NCI-H510A treated with DMSO at 0.1 percent for 48 hours (cell line): ENCODE data around the gene ALG6.
A peak's percentile ranks its signal among the peaks of the same experiment; 100 is the strongest.
"Not testable (repeated sequence)": the region's sequence is repeated elsewhere in the genome, so short reads cannot be mapped to it uniquely, and the experiment has no call there.

Source experiments
- DNase-seq: peaks from one replicate; lab custom pipeline; 2025; lab: John Stamatoyannopoulos, UW

The ALG6 gene

GRCh38 chr1:63328781-63329180 lies 38.6 kb upstream of the ALG6 start:
- DNase-seq = no peak

- no peak for DNase-seq
Measured at GRCh38 chr1:63329621-63330330, 37.7 kb upstream of the ALG6 start.

DNA sequence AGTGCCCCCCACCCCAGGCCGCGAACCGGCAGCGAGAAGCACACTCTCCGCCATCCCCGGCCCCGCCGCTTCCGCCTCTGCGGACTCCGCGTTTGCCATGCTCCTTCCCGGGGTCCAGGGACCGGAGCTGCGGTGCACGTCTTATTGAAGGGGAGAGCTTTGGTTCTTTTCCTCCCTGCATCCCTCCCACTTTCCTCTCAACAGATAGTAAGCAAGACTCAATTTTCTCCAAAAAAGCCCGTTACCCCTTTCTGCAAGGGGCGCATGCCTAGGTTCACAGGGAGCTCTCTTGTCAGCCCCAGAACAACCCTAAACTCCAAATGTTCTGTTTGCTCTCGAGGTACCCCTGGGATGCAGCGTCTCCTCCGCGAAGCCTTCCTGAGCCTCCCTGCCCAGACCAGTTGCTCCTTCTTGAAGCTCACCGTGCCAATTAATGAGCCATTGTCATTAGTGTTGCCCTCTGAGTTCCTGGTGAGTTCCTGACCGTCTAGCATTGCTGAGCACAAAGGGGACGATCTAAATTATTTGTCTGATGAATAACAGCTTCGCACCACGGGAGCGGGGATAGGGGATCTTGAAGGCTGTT lies 37.0 kb upstream of the ALG6 start:
- no peak for DNase-seq

DNA sequence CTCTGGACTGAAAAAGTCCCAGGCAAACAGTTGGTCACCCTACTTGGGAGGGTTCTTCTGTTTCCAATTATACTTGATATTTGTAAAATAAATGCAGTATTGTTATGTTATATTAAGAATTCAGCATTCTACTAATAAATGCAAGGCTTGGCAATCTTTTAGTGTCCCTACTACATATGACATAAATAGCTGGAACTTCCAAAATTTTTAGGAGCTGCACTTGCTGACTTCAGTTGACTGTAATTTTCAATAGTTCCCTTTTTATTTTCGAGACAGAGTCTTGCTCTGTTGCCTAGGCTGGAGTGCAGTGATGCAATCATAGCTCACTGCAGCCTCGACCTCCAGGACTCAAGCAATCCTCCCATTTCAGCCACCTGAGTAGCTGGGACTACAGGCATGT lies 25.0 kb upstream of the ALG6 start:
- DNase-seq = no peak

DNA sequence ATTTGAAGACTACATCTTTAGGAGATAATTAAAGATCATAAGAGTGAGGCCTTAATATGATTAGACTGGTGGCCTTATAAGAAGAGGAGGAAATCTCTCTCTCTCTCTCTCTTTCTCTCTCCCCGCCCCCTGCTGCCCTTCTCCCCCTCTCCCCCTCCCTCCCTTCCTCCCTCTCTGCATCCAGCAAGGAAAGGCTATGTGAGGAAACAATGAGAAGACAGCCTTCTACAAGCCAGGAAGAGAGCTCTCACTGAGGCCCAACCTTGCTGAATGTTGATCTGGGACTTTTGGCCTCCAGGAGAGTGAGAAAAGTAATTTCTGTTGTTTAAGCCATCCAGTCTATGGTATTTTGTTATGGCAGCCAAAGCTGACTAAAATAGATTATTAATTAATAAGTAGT lies 23.5 kb upstream of the ALG6 start:
- DNase-seq = no peak

DNA sequence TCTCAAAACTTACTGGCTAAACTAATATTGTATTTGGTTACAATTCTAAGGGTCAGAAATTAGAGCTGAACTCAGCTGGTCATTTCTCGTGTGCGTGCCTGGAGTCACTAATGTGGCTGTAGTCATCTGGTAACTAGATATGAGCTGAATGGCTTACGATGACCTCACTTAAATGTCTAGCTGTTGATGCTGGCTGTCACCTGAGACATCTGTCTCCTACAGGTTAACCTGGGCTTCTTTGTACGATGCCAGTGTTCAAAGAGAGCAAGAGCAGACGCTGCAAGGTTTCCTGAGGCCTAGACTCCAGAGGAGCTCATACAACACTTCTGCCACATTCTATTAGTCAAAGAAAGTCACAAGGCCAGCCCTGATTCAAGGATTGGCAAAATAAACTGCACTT lies 17.1 kb upstream of the ALG6 start:
- peak; percentile 71 for DNase-seq

DNA sequence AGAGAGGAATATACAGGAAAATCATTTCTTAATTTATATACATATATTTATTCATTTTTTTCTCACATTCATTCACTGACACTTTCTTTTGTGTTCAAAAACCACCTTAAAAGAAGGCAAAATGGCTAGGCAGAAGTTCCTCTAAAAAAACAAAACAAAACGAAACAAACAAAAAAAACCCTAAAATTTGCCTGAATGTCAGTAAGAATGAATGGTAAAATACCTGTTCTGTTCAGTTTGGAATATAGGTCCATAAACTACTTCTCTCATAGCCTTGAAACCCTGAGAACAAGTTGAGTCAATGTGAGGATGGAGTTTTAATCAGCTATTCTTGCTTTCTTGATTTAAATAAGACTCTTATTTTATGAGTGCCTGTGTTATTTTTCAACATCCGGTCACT lies 14.7 kb upstream of the ALG6 start:
- DNase-seq = no peak

DNA sequence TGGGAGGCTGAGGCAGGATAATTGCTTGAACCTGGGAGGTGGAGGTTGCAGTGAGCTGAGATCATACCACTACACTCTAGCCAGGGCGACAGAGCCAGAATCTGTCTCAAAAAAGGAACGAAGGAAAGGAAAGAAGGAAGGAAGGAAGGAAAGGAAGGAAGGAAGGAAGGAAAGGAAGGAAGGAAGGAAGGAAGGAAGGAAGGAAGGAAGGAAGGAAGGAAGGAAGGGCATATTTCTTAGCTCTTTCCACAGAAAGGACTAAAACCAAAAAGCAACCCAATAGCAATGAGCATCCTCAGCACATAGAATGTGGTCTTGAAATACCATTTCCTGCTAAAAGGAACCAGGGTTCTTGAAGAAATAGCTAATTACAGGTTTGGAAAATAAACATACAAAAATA lies 11.2 kb upstream of the ALG6 start:
- not testable (repeated sequence) for DNase-seq

GRCh38 chr1:63359561-63359960 lies 7.9 kb upstream of the ALG6 start:
- DNase-seq = no peak

- no peak for DNase-seq
Measured at GRCh38 chr1:63362073-63362472, 5.4 kb upstream of the ALG6 start.

DNA sequence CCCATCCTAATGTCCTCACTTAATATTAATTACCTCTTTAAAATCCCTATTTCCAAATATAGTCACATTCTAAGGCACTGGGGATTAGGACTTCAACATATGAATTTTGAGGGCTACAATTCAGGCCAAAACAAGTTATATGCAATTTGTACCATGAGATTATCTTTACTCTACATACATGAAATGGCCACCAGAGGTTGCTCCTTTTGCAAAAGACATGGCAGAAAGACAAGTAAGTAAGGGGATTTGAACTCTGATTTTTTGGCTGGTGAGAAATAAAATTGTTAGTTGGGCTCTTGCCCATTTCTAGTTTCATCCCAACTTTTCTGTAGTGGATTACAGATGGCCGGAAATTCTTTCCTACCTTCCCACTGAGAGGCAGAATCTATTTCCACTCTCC lies 4.8 kb upstream of the ALG6 start:
- no peak for DNase-seq

DNA sequence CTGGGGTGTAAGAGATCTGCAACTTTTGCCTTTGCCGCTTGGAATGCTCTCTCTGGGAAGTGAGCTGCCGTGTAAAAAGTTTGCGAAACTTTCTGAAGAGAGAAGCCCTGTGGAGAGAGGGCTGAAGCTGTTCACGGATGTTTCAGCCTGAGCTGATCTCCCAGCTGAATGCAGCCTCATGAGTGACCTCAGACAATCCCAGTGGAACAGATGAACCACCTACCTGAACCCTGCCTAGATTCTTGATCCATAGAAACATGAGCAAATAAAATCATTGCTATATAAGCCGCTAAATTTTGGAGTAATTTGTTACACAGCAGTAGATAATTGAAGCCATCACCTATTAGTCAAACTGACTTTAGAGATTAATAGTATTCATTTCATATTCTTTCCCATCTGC lies 4.4 kb upstream of the ALG6 start:
- no peak for DNase-seq

DNA sequence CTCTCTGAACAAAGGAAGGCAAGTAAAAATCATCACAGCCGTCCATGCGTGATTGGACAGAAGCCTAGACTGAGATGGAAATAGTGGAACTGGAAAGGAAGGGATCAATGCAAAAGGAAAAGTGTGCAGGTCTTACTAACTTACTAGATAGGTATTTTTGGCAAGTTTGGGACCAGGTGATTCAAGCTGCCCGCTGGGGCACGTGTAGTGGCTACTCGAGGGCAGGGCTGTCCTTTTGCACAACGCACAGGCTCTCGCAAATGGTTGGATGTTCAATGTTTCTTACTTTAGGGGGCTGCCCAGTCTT lies 566 bp upstream of the ALG6 start:
- DNase-seq = no peak

DNA sequence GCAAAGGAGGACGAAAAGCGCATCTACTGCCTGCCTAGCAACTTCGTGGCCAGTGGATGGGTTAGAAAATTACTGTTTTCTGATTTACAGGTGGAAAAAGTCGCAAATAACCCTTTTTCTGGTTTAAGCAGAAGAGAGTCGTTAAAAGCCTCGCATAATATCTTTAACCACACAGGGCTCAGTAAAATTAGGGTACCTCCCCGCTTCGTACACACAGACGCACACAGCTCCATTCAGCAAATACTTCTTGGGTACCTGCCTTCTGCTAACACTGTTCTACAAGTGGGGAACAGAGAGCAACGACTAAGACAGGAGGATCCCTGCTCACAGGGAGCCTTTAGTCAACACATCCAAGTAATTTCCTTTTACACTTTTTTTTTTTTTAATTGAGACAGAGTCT lies 704 bp downstream of the ALG6 start:
- DNase-seq = no peak

DNA sequence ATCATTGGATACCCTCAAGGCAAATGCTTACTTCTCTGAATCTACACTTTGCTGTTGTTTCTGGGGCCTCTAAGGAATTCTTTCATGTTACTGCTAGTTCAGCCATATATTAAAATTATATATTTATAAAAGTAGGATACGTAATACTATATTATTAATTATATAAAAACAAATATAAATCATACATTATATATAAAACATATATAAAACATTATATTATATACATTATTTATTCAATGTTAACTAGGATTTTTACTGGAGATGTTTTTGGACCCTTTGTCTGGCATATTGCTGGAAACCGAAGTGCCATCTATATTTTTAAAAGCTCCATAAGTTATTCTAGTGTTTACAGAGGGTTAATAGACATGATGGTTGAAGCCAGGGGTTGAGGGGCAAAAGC lies 12.2 kb downstream of the ALG6 start:
- no peak for DNase-seq

DNA sequence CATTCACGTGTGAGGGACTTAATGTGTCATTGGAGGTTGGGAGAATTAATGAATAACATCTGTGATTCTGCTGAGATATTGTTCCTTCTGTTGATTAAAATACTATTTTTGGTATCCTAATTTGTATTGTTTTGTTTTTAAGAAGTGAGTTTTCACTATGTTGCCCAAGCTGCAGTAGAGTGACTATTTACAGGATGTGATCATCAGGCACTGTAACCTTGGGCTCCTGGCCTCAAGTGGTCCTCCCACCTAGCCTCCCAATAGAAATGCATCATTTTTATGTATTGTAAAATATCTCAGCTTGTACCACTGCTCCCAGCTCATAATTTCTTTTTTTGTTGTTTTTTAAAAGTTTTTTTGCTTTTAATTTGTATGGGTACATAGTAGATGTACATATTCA lies 14.3 kb downstream of the ALG6 start:
- no peak for DNase-seq

- no peak for DNase-seq
Measured at GRCh38 chr1:63401945-63402344, 34.5 kb downstream of the ALG6 start.

DNA sequence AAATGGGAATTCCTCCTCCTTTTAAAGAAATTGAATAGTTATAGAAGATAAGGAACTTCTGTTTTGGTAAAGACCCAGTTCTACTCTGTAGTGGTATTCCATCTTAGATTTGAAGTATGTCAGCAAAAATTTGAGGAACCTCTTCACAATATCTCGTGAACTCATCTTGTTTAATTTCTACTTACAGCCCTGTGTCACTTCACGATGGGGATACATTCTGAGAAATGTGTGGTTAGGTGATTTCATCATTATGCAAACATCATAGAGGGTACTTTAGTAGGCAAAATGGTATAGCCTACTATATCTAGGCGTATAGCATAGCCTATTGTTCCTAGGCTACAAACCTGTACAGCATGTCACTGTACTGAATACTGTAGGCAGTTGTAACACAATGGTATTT lies 36.0 kb downstream of the ALG6 start:
- DNase-seq = peak; percentile 26

- peak; percentile 41 for DNase-seq
Measured at GRCh38 chr1:63405021-63405420, 37.6 kb downstream of the ALG6 start.

DNA sequence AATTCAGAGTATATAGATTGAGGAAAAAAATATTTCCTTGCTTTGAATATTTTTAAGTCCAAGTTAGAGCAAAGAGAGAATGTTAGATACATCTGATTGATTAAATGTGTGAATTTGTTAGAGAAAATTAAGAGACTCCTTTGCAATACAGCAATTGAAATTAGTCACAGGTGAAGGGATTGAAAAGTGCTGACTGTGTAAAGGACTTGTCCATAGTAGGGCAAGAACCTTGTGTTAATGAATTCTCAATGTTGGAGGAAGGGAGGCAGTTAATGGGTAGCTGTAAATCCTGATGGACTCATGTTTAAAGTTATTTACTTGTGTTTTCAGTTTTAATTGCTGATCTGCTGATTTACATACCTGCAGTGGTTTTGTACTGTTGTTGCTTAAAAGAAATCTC lies 38.6 kb downstream of the ALG6 start:
- DNase-seq = no peak

DNA sequence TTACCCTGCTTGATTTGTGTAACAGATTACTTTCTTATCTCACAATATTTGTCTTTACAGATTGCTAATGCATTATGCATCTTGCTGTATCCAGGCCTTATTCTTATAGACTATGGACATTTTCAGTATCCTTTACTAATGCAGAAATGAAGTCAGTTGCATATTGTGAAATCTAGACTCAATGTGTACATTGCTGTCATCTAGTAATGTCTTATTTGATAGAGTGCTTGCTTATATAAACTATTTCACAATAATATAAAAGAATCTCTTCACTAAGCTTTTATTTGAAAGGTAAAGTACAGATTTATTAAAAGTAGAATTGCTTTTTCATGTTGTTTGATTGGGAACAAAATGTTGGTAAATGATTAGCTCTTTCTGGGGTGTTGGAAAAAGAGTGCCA lies 39.6 kb downstream of the ALG6 start:
- DNase-seq = no peak

GRCh38 chr1:63408331-63408730 lies 40.9 kb downstream of the ALG6 start:
- no peak for DNase-seq

DNA sequence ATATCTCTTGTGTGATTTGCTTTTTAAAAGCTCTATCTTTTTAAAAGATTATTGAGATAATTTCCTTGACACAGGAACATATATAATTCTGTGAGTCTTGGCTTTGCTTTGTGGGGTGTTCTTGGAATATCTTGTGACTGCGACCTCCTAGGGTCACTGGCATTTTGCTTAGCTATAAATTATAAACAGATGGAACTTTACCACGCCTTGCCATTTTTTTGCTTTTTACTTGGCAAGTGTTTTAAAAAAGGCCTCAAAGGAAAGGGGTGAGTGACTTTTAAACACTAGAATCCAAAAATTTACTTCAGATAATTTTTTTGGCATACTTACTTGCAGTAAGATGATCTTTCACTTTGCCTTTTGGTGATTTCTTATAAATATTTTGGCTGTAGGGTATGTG lies 43.6 kb downstream of the ALG6 start:
- no peak for DNase-seq

- no peak for DNase-seq
Measured at GRCh38 chr1:63413394-63413793, 46.0 kb downstream of the ALG6 start.
